ENCODE data around the gene TBX6.
A peak's percentile ranks its signal among the peaks of the same experiment; 100 is the strongest.
"Not testable (repeated sequence)": the region's sequence is repeated elsewhere in the genome, so short reads cannot be mapped to it uniquely, and the experiment has no call there.

The TBX6 gene

DNA sequence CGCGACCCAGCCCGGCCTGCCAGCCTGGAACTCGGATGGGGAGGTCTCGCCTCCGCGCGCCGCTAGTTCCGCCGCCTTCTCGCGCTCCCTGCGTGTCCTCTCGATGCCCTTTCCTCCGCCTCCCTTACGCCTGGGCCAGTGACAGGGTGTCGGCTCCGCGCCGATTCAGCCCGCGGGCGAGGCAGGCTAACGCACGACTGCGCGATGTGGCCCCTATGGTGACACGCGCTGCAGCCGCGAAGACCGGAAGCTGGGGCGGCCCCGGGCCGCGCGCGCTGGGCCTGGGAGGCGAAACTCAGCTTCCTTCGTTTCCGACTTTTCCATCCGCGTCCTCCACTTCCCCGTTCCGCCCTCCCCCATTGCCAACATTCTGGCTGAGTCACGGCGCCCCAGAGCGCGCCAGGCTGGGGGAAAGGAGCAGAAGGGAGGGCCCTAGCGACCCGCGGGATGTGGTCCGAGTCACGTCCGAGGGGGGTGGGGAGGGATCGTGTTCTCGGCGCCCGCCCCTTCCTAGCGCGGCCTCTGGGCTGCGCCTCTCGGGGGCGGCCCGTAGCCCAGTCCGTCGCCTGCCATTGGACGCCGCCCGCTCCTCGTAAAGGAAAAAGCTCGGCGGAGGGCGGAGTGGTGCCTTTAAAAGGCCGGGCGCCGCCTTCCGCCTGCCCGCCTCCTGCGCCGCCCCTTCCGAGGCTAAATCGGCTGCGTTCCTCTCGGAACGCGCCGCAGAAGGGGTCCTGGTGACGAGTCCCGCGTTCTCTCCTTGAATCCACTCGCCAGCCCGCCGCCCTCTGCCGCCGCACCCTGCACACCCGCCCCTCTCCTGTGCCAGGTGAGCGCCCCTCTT, 26.4 kb downstream of the TBX6 start, which contains the start of gene ALDOA:
Gene ALDOA, plus strand, starts transcription at position 659 of the 841 bp plus-strand sequence. CDS start 1,138 bp downstream, outside the sequence.
- DNase-seq, result peak; percentile 92

DNA sequence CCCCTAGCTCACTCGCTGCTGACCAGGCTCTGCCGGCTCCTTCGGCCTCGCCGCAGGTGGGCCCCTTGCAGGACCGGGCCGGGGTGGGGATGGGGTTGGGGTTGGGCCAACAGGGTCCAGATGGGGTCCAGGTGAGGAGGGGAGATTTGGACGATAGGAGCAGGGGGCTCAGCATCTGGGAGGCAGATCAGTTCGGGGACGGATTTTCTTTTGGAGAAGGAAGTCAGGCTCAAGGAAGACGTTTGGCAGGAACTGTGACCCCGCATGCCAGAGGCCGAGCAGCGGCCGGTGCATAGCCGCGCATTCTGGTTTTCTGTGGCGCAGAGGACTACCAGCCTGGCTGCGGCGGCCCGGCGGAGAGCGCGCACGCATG, 27.0 kb downstream of the TBX6 start:
- no peak for DNase-seq

GRCh38 chr16:30063893-30064728, 27.6 kb downstream of the TBX6 start:
- DNase-seq, result peak; percentile 69

DNA sequence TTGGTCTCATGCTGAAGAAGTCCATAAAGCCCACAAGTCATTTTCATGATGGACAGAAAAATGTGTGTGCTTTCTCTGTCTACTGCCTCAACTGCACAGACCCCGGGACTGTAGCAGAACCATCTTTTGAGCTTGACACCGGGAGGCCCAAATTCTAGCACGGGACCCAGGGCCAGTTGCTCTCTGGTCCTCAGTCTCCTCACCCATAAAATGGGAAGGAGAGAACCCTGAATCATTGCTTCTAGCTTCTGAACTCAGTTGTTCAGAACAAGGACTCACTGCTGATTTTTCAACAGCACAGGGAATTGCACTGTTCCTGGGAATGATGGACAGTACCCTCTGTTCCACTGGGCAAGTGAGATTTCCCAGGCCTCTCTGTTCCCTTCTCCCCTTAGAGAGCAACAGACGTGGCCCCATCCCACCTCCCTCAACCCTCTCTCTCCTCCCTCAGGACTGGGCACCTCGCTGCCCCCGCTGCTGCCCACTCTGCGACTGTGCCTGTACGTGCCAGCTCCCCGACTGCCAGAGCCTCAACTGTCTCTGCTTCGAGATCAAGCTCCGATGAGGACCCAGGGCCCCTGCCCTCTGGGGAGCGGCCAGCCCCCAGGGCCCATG, 28.3 kb downstream of the TBX6 start:
- no peak for DNase-seq

DNA sequence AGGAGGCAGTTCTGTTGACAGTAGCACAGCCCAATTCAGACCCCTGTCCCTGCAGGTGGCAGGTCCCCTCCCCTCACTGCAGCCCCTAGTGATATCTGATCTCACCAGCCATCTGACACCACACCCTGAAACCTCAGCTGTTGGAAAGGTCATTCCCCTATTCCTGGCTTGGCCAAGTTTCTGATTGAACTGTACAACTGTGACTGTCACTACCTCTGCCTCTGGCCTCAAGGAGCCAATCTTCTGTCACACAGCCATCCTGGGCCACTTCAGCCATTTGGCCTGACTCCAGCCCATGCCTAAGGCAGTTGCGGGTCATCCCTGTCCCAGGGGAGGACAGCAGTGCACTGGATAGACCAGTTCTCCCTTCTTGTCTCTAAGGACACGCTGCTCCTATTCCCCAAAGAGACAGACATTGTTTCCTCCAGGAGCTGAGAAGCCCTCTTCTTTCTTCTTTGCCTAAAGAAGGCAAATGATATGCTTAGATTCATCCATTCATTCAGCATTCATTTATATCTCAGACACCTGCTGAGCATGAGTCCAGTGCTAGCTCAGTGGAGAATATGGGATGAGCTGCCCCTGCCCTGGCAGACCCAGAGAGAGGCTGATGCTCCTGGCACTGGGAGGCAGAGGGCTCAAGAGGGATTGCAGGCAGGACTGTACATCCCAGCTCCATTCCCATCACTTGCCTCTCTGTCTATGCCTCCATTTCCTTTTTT, 30.7 kb downstream of the TBX6 start:
- DNase-seq, result no peak

DNA sequence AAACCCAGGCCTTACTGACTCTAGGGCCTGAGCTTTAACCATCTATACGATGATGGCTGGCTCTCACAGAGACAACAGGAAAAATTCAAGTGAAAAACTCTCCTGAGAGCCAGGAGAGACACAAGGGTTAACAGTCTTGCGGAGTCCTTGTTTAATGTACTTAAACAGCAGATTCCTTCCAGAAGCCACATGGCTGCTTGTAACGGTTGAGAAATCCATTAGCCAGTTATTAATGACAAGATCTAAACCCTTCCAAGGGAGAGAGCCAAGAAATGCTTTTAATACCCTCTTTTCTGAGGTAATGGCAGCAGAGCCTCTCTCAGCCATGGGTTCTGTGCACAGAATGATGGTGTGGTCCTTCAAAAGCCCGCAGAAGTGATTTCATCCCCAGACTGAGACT, 31.4 kb downstream of the TBX6 start:
- no peak for DNase-seq

- peak; percentile 59 for DNase-seq
Observed at GRCh38 chr16:30054959-30055553, 36.7 kb downstream of the TBX6 start.

- DNase-seq, result no peak
Observed at GRCh38 chr16:30054451-30054850, 37.3 kb downstream of the TBX6 start.

- no peak for DNase-seq
Observed at GRCh38 chr16:30053376-30054015, 38.2 kb downstream of the TBX6 start.

DNA sequence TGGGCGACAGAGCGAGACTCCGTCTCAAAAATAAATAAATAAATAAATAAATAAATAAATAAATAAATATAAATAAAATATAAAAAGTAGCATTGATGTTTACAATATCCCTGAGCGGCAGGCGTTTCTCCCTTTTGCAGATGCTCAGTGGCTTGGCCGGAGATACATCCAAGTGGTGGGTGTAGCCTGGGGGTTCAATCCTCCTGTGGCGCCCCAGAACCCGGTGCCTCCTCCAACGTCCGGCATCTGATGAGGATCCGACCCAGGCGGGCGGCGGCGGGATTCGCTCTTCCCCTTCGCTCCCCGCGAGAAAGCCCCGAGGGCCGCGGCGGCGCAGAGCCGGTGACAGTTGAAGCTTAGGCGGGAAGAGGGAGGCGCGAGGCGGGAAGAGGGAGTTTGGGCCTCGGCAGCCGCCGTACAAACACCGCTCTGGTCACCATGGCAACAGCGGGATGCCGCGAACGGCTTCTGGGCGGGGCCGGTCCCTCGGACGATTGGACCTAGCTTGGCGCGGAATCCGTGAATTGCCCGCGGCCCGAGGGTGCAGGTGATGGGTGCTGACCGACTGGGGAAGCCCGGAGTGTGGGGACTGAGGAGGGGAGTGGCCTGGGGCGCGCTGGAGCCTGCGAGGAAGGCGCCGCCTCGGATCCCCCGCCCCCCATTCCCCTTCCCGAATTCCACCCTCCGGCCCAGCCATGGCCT, 38.9 kb downstream of the TBX6 start:
- DNase-seq, result peak; percentile 85

DNA sequence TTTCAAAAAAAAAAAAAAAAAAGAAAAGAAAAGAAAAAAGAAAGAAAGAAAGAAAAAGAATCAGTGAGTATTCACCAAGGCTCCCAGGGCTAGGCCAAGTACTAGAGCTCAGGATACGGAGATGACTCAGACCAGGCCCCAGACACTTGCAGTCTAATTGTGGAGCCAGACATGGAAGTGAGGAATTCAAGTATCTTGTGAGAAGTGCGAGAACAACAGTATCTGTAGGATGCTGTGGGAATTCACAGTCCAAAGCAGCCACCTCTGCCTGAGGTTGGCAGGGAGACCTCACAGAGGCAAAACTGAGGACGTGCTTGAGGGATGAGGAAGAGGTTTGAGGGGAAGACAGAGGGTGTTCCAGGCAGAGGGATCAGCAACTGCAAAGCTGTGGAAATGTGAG, 40.2 kb downstream of the TBX6 start:
- DNase-seq, result no peak

GRCh38 chr16:30049871-30050270, 41.9 kb downstream of the TBX6 start:
- DNase-seq, result no peak

DNA sequence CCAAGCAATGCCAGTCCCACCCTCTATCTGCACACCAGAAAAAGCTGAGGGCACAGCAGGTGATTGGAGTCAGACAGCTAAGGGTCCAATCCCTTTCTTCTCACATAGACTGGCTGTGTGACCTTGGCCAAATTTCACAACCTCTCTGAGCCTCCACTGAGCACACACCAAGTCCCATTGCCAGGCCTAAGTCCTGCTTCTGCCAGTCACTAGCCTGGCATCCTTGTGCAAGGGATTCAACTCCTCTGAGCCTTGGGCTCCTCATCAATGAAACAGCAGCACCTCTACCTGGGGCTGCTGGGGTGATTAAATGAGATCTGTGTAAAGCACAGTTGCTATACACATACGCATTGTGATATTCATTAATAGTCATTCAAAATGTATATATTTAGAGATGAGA, 45.1 kb downstream of the TBX6 start:
- DNase-seq, result no peak

DNA sequence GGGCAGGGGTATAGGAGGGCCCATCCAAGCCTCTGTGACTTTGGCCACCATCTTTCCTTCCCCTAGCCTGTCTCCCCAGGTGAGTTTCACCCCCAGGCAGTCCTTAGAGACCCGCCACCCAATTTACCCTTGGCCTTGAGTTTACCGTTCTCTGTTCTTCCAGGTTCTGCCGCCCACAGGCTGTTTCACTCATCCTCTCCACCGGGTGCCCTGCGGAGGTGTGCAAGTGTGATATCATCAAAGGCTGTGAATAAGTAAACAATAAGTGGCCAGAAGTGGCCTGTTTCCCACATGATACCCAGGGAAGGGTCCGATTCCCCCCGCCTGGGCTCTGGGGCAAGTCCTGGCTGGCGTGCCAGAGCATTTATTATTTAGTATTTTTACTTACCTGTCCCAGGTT, 45.5 kb downstream of the TBX6 start:
- DNase-seq, result no peak

GRCh38 chr16:30041841-30042240, 49.9 kb downstream of the TBX6 start:
- no peak for DNase-seq

- DNase-seq, result not testable (repeated sequence)
Observed at GRCh38 chr16:30040690-30041089, 51.0 kb downstream of the TBX6 start.

GRCh38 chr16:30040221-30040620, 51.5 kb downstream of the TBX6 start:
- no peak for DNase-seq

Data from activated T-cell treated with anti-CD3 and anti-CD28 coated beads, Interleukin-2, amount 50 U/mL, for 1 hour (primary cell).